NCI-H146 (cell line): ENCODE data around the gene MRRF.
A peak's percentile ranks its signal among the peaks of the same experiment; 100 is the strongest.

Experiments
- DNase-seq: peaks from one replicate; lab custom pipeline; 2025; lab: John Stamatoyannopoulos, UW

Gene MRRF

GRCh38 chr9:122333169-122333808 is 68.6 kb downstream of the MRRF start:
- DNase-seq: no peak

- no peak for DNase-seq
Observed at GRCh38 chr9:122334916-122335315, 70.2 kb downstream of the MRRF start.

DNA sequence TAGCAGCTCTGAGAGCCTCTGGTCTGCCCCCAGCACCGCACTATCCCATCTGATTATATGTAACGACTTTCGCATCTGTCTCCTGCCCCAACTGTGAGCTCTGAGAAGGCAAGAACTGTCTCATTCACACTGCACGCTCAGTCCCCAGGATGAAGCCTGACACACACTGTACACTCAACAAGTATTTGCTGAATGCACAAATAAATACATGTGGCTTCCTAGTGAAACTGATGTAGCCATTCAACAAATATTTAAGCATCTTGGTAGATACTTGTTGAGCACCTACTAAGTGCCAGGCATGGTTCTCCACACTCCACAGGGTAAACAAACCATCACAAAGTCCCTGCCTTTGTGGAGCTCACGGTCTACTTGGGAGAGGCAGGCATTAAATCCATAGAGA is 71.5 kb downstream of the MRRF start:
- DNase-seq: no peak

GRCh38 chr9:122336866-122337555 is 72.3 kb downstream of the MRRF start:
- DNase-seq: no peak

- DNase-seq: peak; percentile 24
Observed at GRCh38 chr9:122337556-122337929, 72.9 kb downstream of the MRRF start.

DNA sequence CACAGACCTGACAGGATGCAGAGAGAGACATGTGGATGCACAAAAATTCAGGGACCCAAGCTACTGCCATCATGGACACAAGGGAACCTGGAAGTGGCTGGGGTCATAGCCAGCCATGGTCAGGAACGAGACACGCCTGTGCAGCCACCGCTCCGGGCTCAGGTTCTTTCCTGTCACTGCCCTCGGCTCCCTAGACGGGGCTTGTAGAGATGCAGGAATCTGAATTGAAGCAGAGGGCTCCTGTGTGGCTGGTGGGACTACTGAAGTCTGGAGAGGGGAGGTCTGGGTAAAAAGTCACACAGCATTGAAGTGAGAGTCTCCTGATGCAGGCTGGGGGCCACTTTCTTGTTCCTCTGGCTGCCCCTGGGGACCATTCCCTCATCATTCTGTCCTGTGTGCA is 73.9 kb downstream of the MRRF start:
- no peak for DNase-seq

GRCh38 chr9:122338994-122339393 is 74.3 kb downstream of the MRRF start:
- no peak for DNase-seq

DNA sequence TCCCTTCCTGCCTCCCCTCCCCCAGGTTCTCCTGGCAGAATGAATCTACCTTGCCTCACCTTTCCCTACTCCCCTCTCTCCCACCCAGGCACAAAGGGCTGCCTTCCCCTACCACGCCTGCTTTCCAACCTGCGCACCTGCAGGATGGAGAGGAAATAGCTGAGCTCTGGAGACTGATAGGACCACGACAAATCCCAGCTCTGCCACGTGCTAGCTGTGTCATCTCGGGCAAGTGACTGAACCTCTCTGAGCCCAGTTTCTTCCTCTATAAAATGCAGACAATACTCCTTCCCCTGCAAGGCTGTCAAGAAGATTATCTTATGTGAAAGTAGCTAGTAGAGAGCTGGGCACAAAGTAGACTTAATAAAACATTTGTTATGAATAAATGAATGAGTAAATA is 74.9 kb downstream of the MRRF start:
- no peak for DNase-seq

GRCh38 chr9:122340161-122340560 is 75.5 kb downstream of the MRRF start:
- DNase-seq: no peak

DNA sequence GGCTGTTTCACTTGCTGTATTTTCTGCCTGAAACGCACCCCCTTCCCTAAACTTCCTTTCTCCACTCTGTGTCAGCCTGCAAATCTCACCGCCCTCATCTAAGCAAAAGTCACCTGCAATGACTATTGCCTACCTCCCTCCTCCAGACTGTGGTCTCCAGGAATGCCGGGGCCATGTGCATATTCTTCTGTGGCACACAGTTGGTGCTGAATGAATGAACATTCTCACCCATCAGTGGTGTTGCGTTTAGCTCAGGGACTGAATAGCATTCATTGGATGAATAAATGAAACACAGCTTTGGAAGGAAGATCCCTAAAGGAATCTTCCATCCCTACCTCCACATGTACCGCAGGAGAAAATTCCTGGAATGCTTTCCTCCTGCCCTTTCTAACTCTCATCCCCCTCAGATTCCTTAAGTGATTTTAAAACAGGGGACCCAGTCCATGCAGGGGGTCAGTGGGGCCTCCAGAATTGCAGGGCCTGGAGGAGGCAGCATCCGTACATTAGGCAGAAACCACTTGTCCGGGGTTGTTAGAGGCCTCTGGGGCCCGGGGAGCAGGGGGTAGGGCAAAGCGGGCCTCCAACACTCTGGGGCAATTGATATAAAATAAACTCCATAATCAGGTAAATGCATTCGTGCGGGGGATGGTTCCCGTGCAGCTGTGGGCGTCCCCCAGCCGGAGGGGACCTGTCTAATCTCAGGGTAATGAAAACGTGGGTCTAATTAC is 77.8 kb downstream of the MRRF start:
- no peak for DNase-seq

DNA sequence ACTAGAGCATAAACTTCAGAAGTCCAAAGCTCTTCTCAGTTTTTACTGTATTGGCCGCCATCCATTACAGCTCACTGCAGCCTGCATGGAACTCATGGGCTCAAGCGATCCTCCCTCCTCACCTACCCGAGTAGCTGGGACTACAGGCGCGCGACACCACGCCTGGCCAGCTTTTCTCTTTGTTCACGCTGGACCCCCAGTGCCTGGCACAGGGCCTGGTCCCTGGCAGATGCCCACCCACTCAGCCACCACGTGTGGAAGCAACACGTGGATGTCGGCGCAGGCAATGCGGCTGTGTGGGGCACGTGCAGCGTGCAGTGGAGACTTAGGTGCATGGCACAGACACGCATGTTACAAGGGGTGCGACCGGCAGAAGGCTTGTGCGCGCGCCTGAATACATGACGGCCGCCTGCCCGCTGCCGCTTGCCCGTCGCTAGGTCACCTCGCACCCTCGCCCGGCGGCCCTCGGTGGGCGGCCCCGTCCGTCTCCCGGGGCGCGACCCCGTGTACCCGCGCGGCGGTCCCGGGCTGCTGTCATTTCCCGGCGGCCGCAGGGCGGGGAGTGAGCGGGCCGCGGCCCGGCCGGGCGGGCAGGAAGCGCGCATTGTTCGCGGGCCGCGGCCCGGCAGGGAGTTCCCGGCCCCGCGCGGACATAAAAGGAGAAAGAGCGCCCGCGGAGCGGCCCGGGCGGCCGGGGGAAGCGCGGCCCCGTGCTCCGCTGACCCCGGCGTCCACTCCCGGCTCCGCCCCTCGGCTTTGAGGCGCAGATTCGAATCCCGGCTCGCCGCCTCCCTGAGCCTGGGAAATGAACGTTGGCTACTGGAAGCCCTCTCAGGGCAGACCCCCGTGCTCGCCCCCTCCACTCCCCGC is 82.0 kb downstream of the MRRF start:
- DNase-seq: peak; percentile 57

GRCh38 chr9:122347348-122348287 is 82.9 kb downstream of the MRRF start:
- peak; percentile 39 for DNase-seq

- DNase-seq: no peak
Observed at GRCh38 chr9:122348288-122348777, 83.7 kb downstream of the MRRF start.

DNA sequence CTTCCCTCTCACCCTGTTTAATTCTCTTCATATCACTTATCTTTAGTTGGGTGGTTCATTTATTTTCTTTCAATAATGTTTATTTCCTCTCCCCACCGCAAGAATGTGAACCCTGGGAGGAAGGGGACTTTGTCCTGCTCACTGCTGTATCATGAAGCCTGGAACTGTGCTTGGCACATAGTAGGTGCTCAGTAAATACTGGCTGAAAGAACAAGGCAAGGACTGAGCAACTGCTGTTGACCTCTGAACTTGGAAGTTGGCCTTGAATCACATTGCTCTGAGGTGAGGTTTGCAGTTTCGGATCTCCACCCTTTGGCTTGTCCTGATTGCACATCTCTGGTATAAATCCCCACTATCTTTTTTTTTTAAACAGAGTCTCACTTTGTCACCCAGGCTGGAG is 84.1 kb downstream of the MRRF start:
- DNase-seq: no peak

DNA sequence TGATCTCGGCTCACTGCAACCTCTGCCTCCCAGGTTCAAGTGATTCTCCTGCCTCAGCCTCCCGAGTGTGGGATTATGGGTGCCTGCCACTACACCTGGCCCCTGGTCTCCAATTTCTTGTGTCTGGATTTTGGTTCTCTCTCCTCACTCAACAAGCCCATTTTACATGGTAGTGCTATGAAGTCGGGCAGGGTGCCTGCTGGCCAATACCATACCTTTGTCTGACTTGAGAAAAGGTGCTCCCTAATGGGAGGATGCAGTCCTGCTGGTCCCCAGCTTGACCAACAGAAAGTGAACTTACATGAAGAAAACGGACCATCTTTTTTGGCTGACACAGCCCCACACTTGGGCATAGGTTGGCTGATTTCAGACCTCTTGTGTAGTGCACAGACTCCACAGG is 84.5 kb downstream of the MRRF start:
- no peak for DNase-seq

- DNase-seq: peak; percentile 39
Observed at GRCh38 chr9:122350577-122351355, 86.1 kb downstream of the MRRF start.

- DNase-seq: no peak
Observed at GRCh38 chr9:122354536-122355199, 90.0 kb downstream of the MRRF start.

GRCh38 chr9:122355336-122355875 is 90.7 kb downstream of the MRRF start:
- no peak for DNase-seq

DNA sequence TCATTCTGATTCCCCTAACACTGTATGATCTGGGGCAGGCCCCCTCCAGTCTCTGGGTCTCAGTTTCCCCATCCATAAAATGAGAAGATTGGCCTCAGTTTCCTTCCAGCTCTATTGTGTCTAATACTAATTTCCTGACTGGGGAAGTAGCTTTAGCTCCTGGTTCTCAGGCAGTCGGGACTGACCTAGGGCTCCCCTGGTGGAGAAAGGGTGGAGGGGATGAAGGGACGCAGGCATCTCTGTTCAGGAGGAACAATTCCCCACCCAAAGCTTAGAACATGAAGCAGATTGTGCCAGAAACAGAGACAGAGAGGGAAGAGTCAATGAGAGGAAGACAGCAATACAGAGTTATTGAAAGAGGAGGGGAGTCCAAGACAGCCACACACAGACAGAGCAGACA is 91.9 kb downstream of the MRRF start:
- DNase-seq: no peak
